ENCODE results near the gene TBRG4.

The TBRG4 gene

GRCh38 chr7:45084336-45084735 is 27.2 kb downstream of the TBRG4 start:
- Histone ChIP-seq H3K27me3 (ENCODE audit: control insufficient read depth, insufficient read depth, low read length) (no peaks in the 10 kb centered on the region), H3K9ac (ENCODE audit: low read depth, low read length) (no peak overlapping the region), H3K4me1 (ENCODE audit: control insufficient read depth, insufficient read depth, low read length) (no peaks in the 10 kb centered on the region), H3K9me3 (ENCODE audit: control insufficient read depth, insufficient read depth, low read length) (no peaks in the 10 kb centered on the region), H3K4me3 (ENCODE audit: low read depth, low read length) (no peak overlapping the region), H3K36me3 (ENCODE audit: control insufficient read depth, insufficient read depth, low read length) (peaks cover 16% of the 10 kb centered on the region)

DNA sequence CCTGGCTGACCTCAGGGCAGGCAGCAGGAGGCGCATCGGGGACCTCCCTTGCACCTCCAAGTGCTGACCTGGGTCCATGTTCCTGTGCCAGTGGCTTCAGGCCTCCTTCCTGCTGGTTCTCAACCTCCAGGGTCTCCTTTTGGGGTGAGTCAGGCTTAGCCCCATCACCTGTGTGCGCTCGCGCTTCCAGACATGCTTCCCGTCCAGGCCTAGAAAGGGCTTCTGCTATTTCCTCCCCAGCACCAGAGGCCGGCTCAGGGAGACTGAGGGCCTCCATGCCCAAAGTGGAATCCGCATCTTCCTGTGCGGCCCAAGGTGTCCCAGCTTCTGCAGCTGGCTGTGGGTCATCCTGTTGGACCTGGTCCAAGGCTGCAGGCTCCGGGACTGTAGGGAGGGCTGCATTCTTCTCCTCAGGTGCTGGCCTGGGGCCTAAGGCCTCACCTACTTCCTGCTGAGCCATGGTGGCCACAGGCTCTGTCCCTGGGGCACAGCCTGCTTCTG is 28.6 kb downstream of the TBRG4 start:
- H3K9ac ChIP-seq (ENCODE audit: low read depth, low read length): no peak overlapping the region
- H3K4me1 ChIP-seq (ENCODE audit: control insufficient read depth, insufficient read depth, low read length): no peaks in the 10 kb centered on the region
- peaks cover 17% of the 10 kb centered on the region for H3K36me3 ChIP-seq (ENCODE audit: control insufficient read depth, insufficient read depth, low read length)
- no peaks in the 10 kb centered on the region for H3K27me3 ChIP-seq (ENCODE audit: control insufficient read depth, insufficient read depth, low read length)
- no peaks in the 10 kb centered on the region for H3K9me3 ChIP-seq (ENCODE audit: control insufficient read depth, insufficient read depth, low read length)
- H3K4me3 ChIP-seq (ENCODE audit: low read depth, low read length): no peak overlapping the region

DNA sequence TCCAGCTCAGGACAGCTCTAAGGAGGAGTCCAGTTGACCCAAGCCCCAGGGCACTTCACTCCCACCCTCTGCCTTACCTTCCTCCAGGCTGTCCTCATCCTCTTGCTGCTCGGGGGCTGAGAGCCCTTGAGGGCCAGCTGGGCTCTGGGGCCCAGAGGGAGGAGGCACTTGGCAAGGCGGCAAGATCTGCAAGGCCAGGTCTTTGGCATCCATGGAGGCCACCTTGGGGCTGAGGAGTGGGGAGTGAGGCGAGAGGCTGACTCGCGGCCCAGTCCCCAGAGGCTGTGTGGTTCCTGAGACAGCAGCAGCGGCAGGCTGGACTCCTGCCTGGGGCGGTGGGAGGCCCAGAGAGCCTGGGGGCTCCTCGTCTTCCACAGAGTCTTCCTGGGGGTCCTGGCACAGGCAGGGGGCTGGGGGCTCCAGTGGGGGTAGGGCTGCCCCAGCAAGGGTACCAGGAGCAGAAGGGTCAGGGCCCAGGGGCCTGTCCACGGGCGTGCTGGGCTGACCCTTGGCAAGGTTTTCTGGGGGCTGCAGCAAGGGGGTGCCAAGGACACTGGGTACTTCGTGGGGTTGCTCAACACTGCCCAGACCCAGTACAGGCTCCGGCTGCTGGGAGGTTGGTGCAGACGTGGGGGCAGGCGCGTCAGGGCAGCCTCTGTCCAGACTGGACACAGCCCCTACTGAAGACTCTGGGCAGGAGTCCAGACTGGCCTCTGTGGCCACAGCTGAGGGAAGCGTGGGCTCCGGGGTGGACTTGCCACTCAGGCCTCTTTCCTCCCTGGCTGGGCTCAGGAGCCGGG is 29.3 kb downstream of the TBRG4 start:
- no peak overlapping the region for H3K4me3 ChIP-seq (ENCODE audit: low read depth, low read length)
- H3K9ac ChIP-seq (ENCODE audit: low read depth, low read length): no peak overlapping the region
- H3K27me3 ChIP-seq (ENCODE audit: control insufficient read depth, insufficient read depth, low read length): no peaks in the 10 kb centered on the region
- H3K4me1 ChIP-seq (ENCODE audit: control insufficient read depth, insufficient read depth, low read length): no peaks in the 10 kb centered on the region
- peaks cover 20% of the 10 kb centered on the region for H3K36me3 ChIP-seq (ENCODE audit: control insufficient read depth, insufficient read depth, low read length)
- H3K9me3 ChIP-seq (ENCODE audit: control insufficient read depth, insufficient read depth, low read length): no peaks in the 10 kb centered on the region

- no peaks in the 10 kb centered on the region for H3K4me1 ChIP-seq (ENCODE audit: control insufficient read depth, insufficient read depth, low read length)
- H3K27me3 ChIP-seq (ENCODE audit: control insufficient read depth, insufficient read depth, low read length): no peaks in the 10 kb centered on the region
- no peak overlapping the region for H3K9ac ChIP-seq (ENCODE audit: low read depth, low read length)
- no peak overlapping the region for H3K4me3 ChIP-seq (ENCODE audit: low read depth, low read length)
- H3K9me3 ChIP-seq (ENCODE audit: control insufficient read depth, insufficient read depth, low read length): no peaks in the 10 kb centered on the region
- H3K36me3 ChIP-seq (ENCODE audit: control insufficient read depth, insufficient read depth, low read length): peaks cover 20% of the 10 kb centered on the region
These were observed 29.9 kb downstream of the TBRG4 start for GRCh38 chr7:45081670-45081974.

DNA sequence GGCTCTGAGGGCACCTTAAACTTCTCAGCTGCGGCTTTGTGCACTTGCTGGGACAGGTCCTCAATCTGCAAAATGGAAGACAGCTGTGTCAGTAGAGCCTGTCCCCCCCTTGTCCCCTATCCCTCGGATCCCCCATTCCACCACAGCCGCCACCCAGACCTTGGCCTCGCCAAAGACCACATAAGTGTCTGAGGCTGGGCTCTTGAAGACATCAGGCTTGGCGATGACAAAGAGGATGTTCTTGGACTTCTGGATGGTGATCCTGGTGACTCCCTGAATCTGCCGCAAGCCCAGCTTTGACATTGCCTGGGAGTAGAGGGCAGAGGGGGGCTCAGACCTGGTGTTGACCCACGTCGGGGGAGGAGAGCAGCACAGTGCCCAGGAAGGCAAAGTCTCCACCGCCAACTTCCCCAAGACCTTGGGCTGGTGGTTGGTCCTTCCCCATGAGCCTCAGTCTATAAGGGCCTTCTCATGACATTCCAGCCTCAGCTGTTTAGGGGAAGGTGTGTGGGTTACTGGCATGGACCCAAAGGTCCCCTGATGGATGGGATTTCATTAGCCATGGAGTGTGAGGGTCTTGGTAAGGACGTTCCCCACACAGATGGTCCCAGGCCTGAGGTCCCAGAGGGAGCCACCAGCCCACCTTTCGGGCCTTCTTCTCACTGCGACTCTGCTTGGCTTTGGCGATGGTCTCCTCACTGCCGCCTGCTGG is 30.4 kb downstream of the TBRG4 start:
- H3K4me1 ChIP-seq (ENCODE audit: control insufficient read depth, insufficient read depth, low read length): no peaks in the 10 kb centered on the region
- H3K4me3 ChIP-seq (ENCODE audit: low read depth, low read length): no peak overlapping the region
- no peaks in the 10 kb centered on the region for H3K9me3 ChIP-seq (ENCODE audit: control insufficient read depth, insufficient read depth, low read length)
- no peak overlapping the region for H3K9ac ChIP-seq (ENCODE audit: low read depth, low read length)
- peaks cover 24% of the 10 kb centered on the region for H3K36me3 ChIP-seq (ENCODE audit: control insufficient read depth, insufficient read depth, low read length)
- H3K27me3 ChIP-seq (ENCODE audit: control insufficient read depth, insufficient read depth, low read length): no peaks in the 10 kb centered on the region

DNA sequence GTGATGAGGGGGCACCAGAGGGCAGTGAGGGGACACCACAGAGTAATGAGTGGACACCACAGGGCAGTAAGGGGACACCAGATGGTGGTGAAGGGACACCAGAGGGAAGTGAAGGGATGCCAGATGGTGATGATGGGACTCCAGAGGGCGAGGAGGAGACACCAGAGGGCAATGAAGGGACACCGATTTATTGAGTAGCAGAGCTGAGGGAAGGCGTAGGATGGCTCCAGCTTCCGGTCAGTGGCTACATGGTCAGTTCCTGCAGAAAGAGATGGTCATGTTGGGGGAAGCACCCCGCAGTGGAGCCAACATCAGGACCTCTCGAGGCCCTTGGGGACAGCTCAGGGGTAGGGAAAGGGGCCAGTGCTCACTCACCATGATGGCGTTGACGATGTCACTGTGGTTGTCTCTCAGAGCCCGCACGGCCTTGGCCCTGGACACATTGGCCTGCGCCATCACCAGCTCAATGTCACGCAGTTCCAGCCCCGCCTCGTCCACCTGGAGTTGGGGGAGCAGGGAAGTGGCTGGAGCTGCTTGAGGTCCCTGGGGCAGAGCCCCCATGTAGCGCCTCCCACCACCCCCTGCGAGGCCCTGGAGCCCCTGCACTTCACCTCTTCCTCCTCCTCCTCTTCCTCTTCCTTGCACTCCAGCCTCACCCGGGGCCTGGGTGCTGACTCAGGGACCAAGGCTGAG is 31.1 kb downstream of the TBRG4 start:
- H3K27me3 ChIP-seq (ENCODE audit: control insufficient read depth, insufficient read depth, low read length): no peaks in the 10 kb centered on the region
- H3K4me3 ChIP-seq (ENCODE audit: low read depth, low read length): no peak overlapping the region
- no peaks in the 10 kb centered on the region for H3K4me1 ChIP-seq (ENCODE audit: control insufficient read depth, insufficient read depth, low read length)
- H3K9me3 ChIP-seq (ENCODE audit: control insufficient read depth, insufficient read depth, low read length): no peaks in the 10 kb centered on the region
- no peak overlapping the region for H3K9ac ChIP-seq (ENCODE audit: low read depth, low read length)
- H3K36me3 ChIP-seq (ENCODE audit: control insufficient read depth, insufficient read depth, low read length): peaks cover 30% of the 10 kb centered on the region

DNA sequence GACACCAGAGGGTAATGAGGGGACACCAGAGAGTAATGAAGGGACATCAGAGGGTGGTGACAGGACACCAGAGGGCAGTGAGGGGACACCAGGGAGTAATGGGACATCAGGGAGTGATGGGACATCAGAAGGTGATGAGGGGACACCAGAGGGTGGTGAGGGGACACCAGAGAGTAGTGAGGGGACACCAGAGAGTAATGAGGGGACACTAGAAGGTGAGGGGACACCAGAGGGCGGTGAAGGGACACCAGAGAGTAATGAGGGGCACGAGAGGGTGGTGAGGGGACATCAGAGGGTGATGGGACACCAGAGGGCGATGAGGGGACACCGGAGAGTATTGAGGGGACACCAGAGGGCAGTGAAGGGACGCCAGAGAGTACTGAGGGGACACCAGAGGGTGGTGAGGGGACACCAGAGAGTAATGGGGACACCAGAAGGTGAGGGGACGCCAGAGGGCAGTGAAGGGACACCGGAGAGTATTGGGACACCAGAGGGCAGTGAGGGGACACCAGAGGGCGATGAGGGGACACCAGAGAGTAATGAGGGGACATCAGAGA is 33.3 kb downstream of the TBRG4 start:
- Histone ChIP-seq H3K9ac (ENCODE audit: low read depth, low read length) (no peak overlapping the region), H3K36me3 (ENCODE audit: control insufficient read depth, insufficient read depth, low read length) (peaks cover 38% of the 10 kb centered on the region), H3K27me3 (ENCODE audit: control insufficient read depth, insufficient read depth, low read length) (no peaks in the 10 kb centered on the region), H3K4me1 (ENCODE audit: control insufficient read depth, insufficient read depth, low read length) (no peaks in the 10 kb centered on the region), H3K4me3 (ENCODE audit: low read depth, low read length) (no peak overlapping the region), H3K9me3 (ENCODE audit: control insufficient read depth, insufficient read depth, low read length) (no peaks in the 10 kb centered on the region)

- no peaks in the 10 kb centered on the region for H3K9me3 ChIP-seq (ENCODE audit: control insufficient read depth, insufficient read depth, low read length)
- H3K36me3 ChIP-seq (ENCODE audit: control insufficient read depth, insufficient read depth, low read length): peaks cover 35% of the 10 kb centered on the region
- H3K4me1 ChIP-seq (ENCODE audit: control insufficient read depth, insufficient read depth, low read length): peaks cover 1% of the 10 kb centered on the region
- H3K9ac ChIP-seq (ENCODE audit: low read depth, low read length): no peak overlapping the region
- H3K27me3 ChIP-seq (ENCODE audit: control insufficient read depth, insufficient read depth, low read length): no peaks in the 10 kb centered on the region
- no peak overlapping the region for H3K4me3 ChIP-seq (ENCODE audit: low read depth, low read length)
These were observed 33.9 kb downstream of the TBRG4 start for GRCh38 chr7:45077579-45077978.

DNA sequence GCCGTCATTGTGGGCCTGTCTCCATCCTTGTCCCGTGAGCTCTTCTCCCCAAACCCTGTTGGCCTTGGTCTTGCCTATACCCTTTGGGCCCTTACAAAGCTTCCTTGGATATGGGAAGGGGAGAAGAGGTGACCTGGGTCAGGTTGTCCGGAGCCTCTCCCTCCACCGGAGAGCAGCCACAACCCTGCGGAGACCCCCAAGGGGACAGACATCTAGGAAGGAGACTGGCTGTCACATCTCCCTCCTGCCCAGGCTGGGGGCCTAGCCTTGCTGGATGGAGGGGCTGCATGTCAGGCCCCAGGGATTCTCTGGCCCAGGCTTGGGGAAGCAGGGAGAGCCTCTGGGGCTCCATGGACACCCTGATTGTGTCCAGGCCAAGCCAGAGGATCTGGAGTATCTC is 34.6 kb downstream of the TBRG4 start:
- Histone ChIP-seq H3K27me3 (ENCODE audit: control insufficient read depth, insufficient read depth, low read length) (no peaks in the 10 kb centered on the region), H3K4me3 (ENCODE audit: low read depth, low read length) (no peak overlapping the region), H3K36me3 (ENCODE audit: control insufficient read depth, insufficient read depth, low read length) (peaks cover 34% of the 10 kb centered on the region), H3K9ac (ENCODE audit: low read depth, low read length) (no peak overlapping the region), H3K4me1 (ENCODE audit: control insufficient read depth, insufficient read depth, low read length) (peaks cover 4% of the 10 kb centered on the region), H3K9me3 (ENCODE audit: control insufficient read depth, insufficient read depth, low read length) (no peaks in the 10 kb centered on the region)

- Histone ChIP-seq H3K27me3 (ENCODE audit: control insufficient read depth, insufficient read depth, low read length) (no peaks in the 10 kb centered on the region), H3K4me3 (ENCODE audit: low read depth, low read length) (no peak overlapping the region), H3K9me3 (ENCODE audit: control insufficient read depth, insufficient read depth, low read length) (no peaks in the 10 kb centered on the region), H3K9ac (ENCODE audit: low read depth, low read length) (no peak overlapping the region), H3K4me1 (ENCODE audit: control insufficient read depth, insufficient read depth, low read length) (peaks cover 4% of the 10 kb centered on the region), H3K36me3 (ENCODE audit: control insufficient read depth, insufficient read depth, low read length) (peaks cover 32% of the 10 kb centered on the region)
These were observed 35.4 kb downstream of the TBRG4 start for GRCh38 chr7:45075871-45076796.

DNA sequence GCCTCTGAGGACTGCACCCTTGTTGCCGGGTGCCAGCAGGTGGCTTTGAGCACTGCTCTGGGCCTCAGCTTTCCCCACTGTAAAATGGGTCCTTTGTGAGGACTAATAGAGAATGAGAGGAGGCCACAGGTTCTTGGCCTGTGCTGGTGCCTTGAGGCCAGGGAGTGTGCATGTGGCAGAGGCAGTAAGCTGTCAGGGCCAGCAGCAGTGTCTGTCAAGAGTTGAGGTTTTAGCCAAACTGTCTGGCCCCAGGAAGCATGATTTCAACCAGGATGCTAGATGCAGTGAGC is 36.2 kb downstream of the TBRG4 start:
- peaks cover 4% of the 10 kb centered on the region for H3K4me1 ChIP-seq (ENCODE audit: control insufficient read depth, insufficient read depth, low read length)
- H3K9me3 ChIP-seq (ENCODE audit: control insufficient read depth, insufficient read depth, low read length): no peaks in the 10 kb centered on the region
- no peak overlapping the region for H3K4me3 ChIP-seq (ENCODE audit: low read depth, low read length)
- peaks cover 26% of the 10 kb centered on the region for H3K36me3 ChIP-seq (ENCODE audit: control insufficient read depth, insufficient read depth, low read length)
- no peaks in the 10 kb centered on the region for H3K27me3 ChIP-seq (ENCODE audit: control insufficient read depth, insufficient read depth, low read length)
- no peak overlapping the region for H3K9ac ChIP-seq (ENCODE audit: low read depth, low read length)
